IMR-90 (cell line): ENCODE data around the gene MIB1. TPM values are rescaled to one million over a fixed set of nuclear protein-coding genes. Genes with fewer than 3 reads are reported as not detected.

Experiments
- ATAC-seq: fragments of 200-7000 bp; cut with Tn5 transposase; 2 replicates; pipeline ENCODE4 v1.9.1; 2020; ENCODE audit warnings: low read depth, mild to moderate bottlenecking, moderate library complexity
- BruUV-seq: library from RNA; stranded (reverse); fragments of 400-500 nt; replicated peaks from 2 replicates; lab custom pipeline; 2021; lab: Mats Ljungman, UMichigan
- CTCF ChIA-PET: fragments of 300-600 bp; formaldehyde crosslinking; extraction: SDS; loops from one replicate; lab custom pipeline; 2021; ENCODE audit warnings: antibody characterized with exemption; lab: Yijun Ruan, JAX
- POLR2A ChIA-PET: fragments of 300-600 bp; sonication (Branson Sonifier 250); formaldehyde crosslinking; loops from one replicate; lab custom pipeline; 2022; ENCODE audit warnings: antibody characterized with exemption; ENCODE audit not compliant: unreplicated experiment; lab: Charles Lee
- DNase-seq: peaks from one replicate; pipeline ENCODE4 v3.0.0; 2013
- H2AFZ ChIP-seq: replicated peaks from 2 replicates; pipeline ENCODE3; 2013; ENCODE audit warnings: low read length, mild to moderate bottlenecking; ENCODE audit not compliant: poor library complexity
- H2AK5ac ChIP-seq: 2 replicates; pipeline ENCODE4 v1.6.1; 2013; ENCODE audit warnings: low read depth, low read length, inconsistent platforms
- H2AK9ac ChIP-seq: replicated peaks from 2 replicates; pipeline ENCODE3; 2013; ENCODE audit warnings: mild to moderate bottlenecking, low read depth, low read length, moderate library complexity; ENCODE audit not compliant: poor library complexity
- H2BK120ac ChIP-seq: 2 replicates; pipeline ENCODE4 v1.6.1; 2013; ENCODE audit warnings: low read depth, low read length, inconsistent platforms
- H2BK15ac ChIP-seq: 3 replicates; pipeline ENCODE4 v1.6.1; 2013; ENCODE audit warnings: low read depth, low read length, inconsistent platforms
- H2BK20ac ChIP-seq: 2 replicates; pipeline ENCODE4 v1.6.1; 2013; ENCODE audit warnings: low read depth, mild to moderate bottlenecking, inconsistent platforms, low read length, moderate library complexity
- H2BK5ac ChIP-seq: 2 replicates; pipeline ENCODE4 v1.6.1; 2013; ENCODE audit warnings: mild to moderate bottlenecking, low read depth, low read length, inconsistent platforms; ENCODE audit not compliant: poor library complexity, severe bottlenecking
- H3K14ac ChIP-seq: replicated peaks from 2 replicates; pipeline ENCODE4 v1.6.1; 2013; ENCODE audit warnings: low read depth, low read length, inconsistent platforms
- H3K18ac ChIP-seq: 2 replicates; pipeline ENCODE4 v1.6.1; 2013; ENCODE audit warnings: low read depth, low read length, control low read depth
- H3K23ac ChIP-seq: 2 replicates; pipeline ENCODE4 v1.6.1; 2013; ENCODE audit warnings: low read depth, low read length, inconsistent platforms
- H3K27ac ChIP-seq: 2 replicates; pipeline ENCODE4 v1.5.1; 2013; ENCODE audit warnings: mild to moderate bottlenecking, control low read depth, low read length; ENCODE audit not compliant: insufficient read depth
- H3K27me3 ChIP-seq: 2 replicates; pipeline ENCODE4 v1.6.1; 2013; ENCODE audit warnings: low read length; ENCODE audit not compliant: control insufficient read depth, insufficient read depth
- H3K36me3 ChIP-seq: 2 replicates; pipeline ENCODE4 v1.6.1; 2013; ENCODE audit warnings: low read length, mixed read lengths; ENCODE audit not compliant: control insufficient read depth, insufficient read depth
- H3K4ac ChIP-seq: 2 replicates; pipeline ENCODE4 v1.6.1; 2013; ENCODE audit warnings: low read depth, low read length, inconsistent platforms
- H3K4me1 ChIP-seq: 2 replicates; pipeline ENCODE4 v1.6.1; 2013; ENCODE audit warnings: low read length, mixed read lengths; ENCODE audit not compliant: control insufficient read depth, insufficient read depth
- H3K4me2 ChIP-seq: 2 replicates; pipeline ENCODE4 v1.6.1; 2013; ENCODE audit warnings: low read depth, mild to moderate bottlenecking, control low read depth, low read length, moderate library complexity
- H3K4me3 ChIP-seq: 2 replicates; pipeline ENCODE4 v1.5.1; 2013; ENCODE audit warnings: low read depth, mild to moderate bottlenecking, control low read depth, low read length, moderate library complexity; ENCODE audit not compliant: insufficient read depth
- H3K56ac ChIP-seq: 2 replicates; pipeline ENCODE4 v1.6.1; 2013; ENCODE audit warnings: low read length, inconsistent platforms; ENCODE audit not compliant: insufficient read depth; ENCODE audit errors: extremely low read depth
- H3K79me1 ChIP-seq, 2 experiments: 2 replicates each; pipeline ENCODE4 v1.6.1; 2013; ENCODE audit warnings: low read length in 2 of 2, inconsistent platforms in 1 of 2, low read depth in 1 of 2
- H3K9ac ChIP-seq: 2 replicates; pipeline ENCODE4 v1.6.1; 2013; ENCODE audit warnings: low read depth, low read length, control low read depth
- H3K9me1 ChIP-seq: 2 replicates; pipeline ENCODE4 v1.6.1; 2013; ENCODE audit warnings: low read length, inconsistent platforms; ENCODE audit not compliant: insufficient read depth
- H3K9me3 ChIP-seq: 2 replicates; pipeline ENCODE4 v1.6.1; 2013; ENCODE audit warnings: low read length; ENCODE audit not compliant: control insufficient read depth, insufficient read depth
- H4K20me1 ChIP-seq: 2 replicates; pipeline ENCODE4 v1.6.1; 2013; ENCODE audit warnings: low read length, inconsistent platforms; ENCODE audit not compliant: insufficient read depth
- H4K5ac ChIP-seq: 2 replicates; pipeline ENCODE4 v1.6.1; 2013; ENCODE audit warnings: mild to moderate bottlenecking, low read depth, low read length, control low read depth
- H4K8ac ChIP-seq, 2 experiments: 2 replicates each; pipeline ENCODE4 v1.6.1; 2013; ENCODE audit warnings: low read depth in 2 of 2, low read length in 2 of 2, control low read depth in 1 of 2, inconsistent platforms in 1 of 2
- H4K91ac ChIP-seq: 2 replicates; pipeline ENCODE4 v1.6.1; 2013; ENCODE audit warnings: low read depth, low read length, inconsistent platforms; ENCODE audit not compliant: insufficient read depth
- FOS ChIP-seq: fragments of 150-350 bp; IDR thresholded peaks from 2 replicates; pipeline ENCODE4 v1.6.1; 2016; ENCODE audit warnings: low read depth, low read length
- MAFK ChIP-seq: IDR thresholded peaks from 2 replicates; pipeline ENCODE4 v1.6.1; 2012; ENCODE audit warnings: low read depth, low read length, improper control_type of control experiment
- NFE2L2 ChIP-seq: fragments of 150-350 bp; IDR thresholded peaks from 2 replicates; pipeline ENCODE4 v1.6.1; 2016; ENCODE audit warnings: low read depth, mild to moderate bottlenecking, low read length
- WGBS, 2 experiments: methylation state at CpG; one replicate each; pipeline versions ENCODE4 v1.1.5 to v1.1.7; 2013; ENCODE audit warnings: missing lambda C conversion rate in 2 of 2; ENCODE audit not compliant: insufficient read length in 1 of 2; ENCODE audit errors: extremely low coverage in 2 of 2; 5-methylcytosine and 5-hydroxymethylcytosine counted together
- dilution Hi-C: fragments of 300-500 bp; cut with HindIII; formaldehyde crosslinking; loops from one replicate; pipeline ENCODE4 v1.14.3; 2018; ENCODE audit warnings: low sequenced_read_pairs; ENCODE audit not compliant: unreplicated experiment
- in situ Hi-C: fragments of 300-500 bp; cut with MboI; formaldehyde crosslinking; loops from 3 replicates; pipeline ENCODE4 v1.14.3; 2019; ENCODE audit warnings: low sequenced_read_pairs, inconsistent platforms, mixed read lengths
- intact Hi-C: fragments of 100-400 bp; cut with micrococcal nuclease; formaldehyde crosslinking; loops from 2 replicates; pipeline ENCODE4 v1.10.0; 2022
- polyA plus RNA-seq, 3 experiments: library from polyadenylated mRNA; depleted of rRNA; stranded (reverse); fragments of >200 nt; gene quantifications; 2 replicates each; pipeline ENCODE4 v1.2.3, GENCODE V29; 2012; ENCODE audit warnings: low replicate concordance in 1 of 3
- total RNA-seq: library from RNA; depleted of rRNA; stranded (reverse); fragments of >200 nt; gene quantifications from 2 replicates; pipeline ENCODE4 v1.2.3, GENCODE V29; 2012
- TF ChIP-seq, protein P1 (sequence below): conservative IDR thresholded peaks from 2 replicates; pipeline ENCODE4 v1.5.1; 2012; ENCODE audit warnings: mild to moderate bottlenecking, low read depth, low read length, improper control_type of control experiment

The MIB1 gene
- total and polyA plus RNA-seq, 2 of the 4 experiments (the other 2 are of a cell fraction), result 5.9 to 80.1 TPM

DNA sequence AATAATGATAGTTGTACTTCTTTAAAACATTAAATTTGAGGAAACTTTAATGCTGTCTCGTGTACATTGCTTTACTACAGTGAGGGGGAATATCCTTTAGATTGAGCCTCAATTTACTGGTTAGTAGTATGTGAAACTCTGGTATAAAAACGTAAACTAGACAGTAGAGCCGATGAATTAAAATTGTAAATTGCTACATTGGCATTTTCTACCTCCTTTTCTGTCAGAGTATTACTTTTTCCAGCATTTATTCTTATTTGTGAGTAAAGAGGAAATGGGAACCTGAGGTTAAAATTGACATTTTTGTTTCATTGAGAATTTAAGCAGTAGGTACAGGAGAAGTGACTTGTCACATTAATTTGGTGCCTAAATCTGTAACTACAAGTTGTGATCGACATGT lies 128.2 kb downstream of the MIB1 start:
- no peak overlapping the region for H3K27ac ChIP-seq
- H3K4ac ChIP-seq, result no peak overlapping the region
- no peak overlapping the region for H3K18ac ChIP-seq
- ChIA-PET POLR2A (interaction anchor here (0.7 kb wide), 1 partner anchor 26 kb away, joined by 3 read pairs; no protein-coding TSS in a partner anchor), CTCF (no interaction called here)
- no peaks in the 10 kb centered on the region for H3K9me3 ChIP-seq
- no peak overlapping the region for H3K9ac ChIP-seq
- H3K14ac ChIP-seq, result no peak overlapping the region
- no peaks in the 10 kb centered on the region for H3K4me1 ChIP-seq
- WGBS, 2 experiments, result 80% methylated on average over 1 of the region's 4 CpGs; no CpG with 5 or more reads in 1 of the 2 experiments
- TF ChIP-seq NFE2L2 (no peak), MAFK (peak; percentile 71), FOS (no peak)
- TF ChIP-seq, protein P1, sequence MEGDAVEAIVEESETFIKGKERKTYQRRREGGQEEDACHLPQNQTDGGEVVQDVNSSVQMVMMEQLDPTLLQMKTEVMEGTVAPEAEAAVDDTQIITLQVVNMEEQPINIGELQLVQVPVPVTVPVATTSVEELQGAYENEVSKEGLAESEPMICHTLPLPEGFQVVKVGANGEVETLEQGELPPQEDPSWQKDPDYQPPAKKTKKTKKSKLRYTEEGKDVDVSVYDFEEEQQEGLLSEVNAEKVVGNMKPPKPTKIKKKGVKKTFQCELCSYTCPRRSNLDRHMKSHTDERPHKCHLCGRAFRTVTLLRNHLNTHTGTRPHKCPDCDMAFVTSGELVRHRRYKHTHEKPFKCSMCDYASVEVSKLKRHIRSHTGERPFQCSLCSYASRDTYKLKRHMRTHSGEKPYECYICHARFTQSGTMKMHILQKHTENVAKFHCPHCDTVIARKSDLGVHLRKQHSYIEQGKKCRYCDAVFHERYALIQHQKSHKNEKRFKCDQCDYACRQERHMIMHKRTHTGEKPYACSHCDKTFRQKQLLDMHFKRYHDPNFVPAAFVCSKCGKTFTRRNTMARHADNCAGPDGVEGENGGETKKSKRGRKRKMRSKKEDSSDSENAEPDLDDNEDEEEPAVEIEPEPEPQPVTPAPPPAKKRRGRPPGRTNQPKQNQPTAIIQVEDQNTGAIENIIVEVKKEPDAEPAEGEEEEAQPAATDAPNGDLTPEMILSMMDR, result no peak
- no peak overlapping the region for H4K5ac ChIP-seq
- DNase-seq (no peak), ATAC-seq (no peak)
- H3K27me3 ChIP-seq, result no peaks in the 10 kb centered on the region
- dilution Hi-C loops (no loop called here), in situ Hi-C loops (no loop called here), intact Hi-C loops (no loop called here)
- H2BK20ac ChIP-seq, result no peak overlapping the region
- no peak overlapping the region for H4K8ac ChIP-seq
- no peak overlapping the region for H3K4me2 ChIP-seq
- no peaks in the 10 kb centered on the region for H3K9me1 ChIP-seq
- no peak overlapping the region for H3K4me3 ChIP-seq
- no peak overlapping the region for H2BK120ac ChIP-seq
- H4K91ac ChIP-seq, result no peak overlapping the region
- H2AK9ac ChIP-seq, result no peak overlapping the region
- H3K56ac ChIP-seq, result no peak overlapping the region
- no peak overlapping the region for H2BK15ac ChIP-seq
- no peaks in the 10 kb centered on the region for H3K79me1 ChIP-seq
- H3K36me3 ChIP-seq, result peaks cover 5% of the 10 kb centered on the region
- H2AFZ ChIP-seq, result no peak overlapping the region
- H3K23ac ChIP-seq, result no peak overlapping the region
- H4K20me1 ChIP-seq, result no peaks in the 10 kb centered on the region
- BruUV-seq, result no TSS peak
- H2AK5ac ChIP-seq, result no peak overlapping the region
- no peak overlapping the region for H2BK5ac ChIP-seq
